SK-N-SH (cell line): ENCODE results near the gene BCAS4. TPM values are rescaled to one million over a fixed set of nuclear protein-coding genes. Genes with fewer than 3 reads are reported as not detected.

Experiments used
- EP300 ChIP-seq, 2 experiments: IDR thresholded peaks; 2 replicates each; pipeline versions ENCODE4 v1.4.0 to v1.6.1; 2012; ENCODE audit warnings: borderline replicate concordance in 1 of 2, low read depth in 1 of 2, low read length in 1 of 2
- EZH2phosphoT487 ChIP-seq: fragments of 200-600 bp; sonication (generic); IDR thresholded peaks from 2 replicates; pipeline ENCODE4 v1.6.1; 2017; ENCODE audit warnings: low read depth, mixed run types, mild to moderate bottlenecking, antibody characterized with exemption, moderate library complexity, borderline replicate concordance
- FOSL2 ChIP-seq: IDR thresholded peaks from 2 replicates; pipeline ENCODE4 v1.4.0; 2012; ENCODE audit warnings: low read depth, mild to moderate bottlenecking, moderate library complexity, borderline replicate concordance
- GABPA ChIP-seq: IDR thresholded peaks from 2 replicates; pipeline ENCODE4 v1.4.0; 2012; ENCODE audit warnings: low read depth, mild to moderate bottlenecking
- GATA2 ChIP-seq: sonication (generic); formaldehyde crosslinking; IDR thresholded peaks from 2 replicates; pipeline ENCODE4 v1.5.0; 2020; ENCODE audit warnings: mild to moderate bottlenecking, missing genetic modification reagents
- JUND ChIP-seq: IDR thresholded peaks from 2 replicates; pipeline ENCODE4 v1.4.0; 2012
- NFIC ChIP-seq: IDR thresholded peaks from 2 replicates; pipeline ENCODE4 v1.4.0; 2012; ENCODE audit warnings: borderline replicate concordance
- NRF1 ChIP-seq: IDR thresholded peaks from 2 replicates; pipeline ENCODE4 v1.6.1; 2012; ENCODE audit warnings: low read depth, mild to moderate bottlenecking, low read length
- POLR2AphosphoS5 ChIP-seq: IDR thresholded peaks from 2 replicates; pipeline ENCODE4 v1.6.1; 2012; ENCODE audit warnings: low read depth, low read length
- RFX5 ChIP-seq: IDR thresholded peaks from 2 replicates; pipeline ENCODE4 v1.6.1; 2012; ENCODE audit warnings: mild to moderate bottlenecking, improper control_type of control experiment, low read length
- SMC3 ChIP-seq: IDR thresholded peaks from 2 replicates; pipeline ENCODE4 v1.6.1; 2012; ENCODE audit warnings: low read depth, low read length, improper control_type of control experiment
- TCF12 ChIP-seq: IDR thresholded peaks from 2 replicates; pipeline ENCODE4 v1.4.0; 2012
- TEAD4 ChIP-seq: IDR thresholded peaks from 2 replicates; pipeline ENCODE4 v1.4.0; 2012; ENCODE audit warnings: mild to moderate bottlenecking, borderline replicate concordance; ENCODE audit not compliant: insufficient read depth
- polyA plus RNA-seq, 3 experiments: library from polyadenylated mRNA; depleted of rRNA; stranded (reverse); fragments of >200 nt; gene quantifications; 2 replicates each; pipeline ENCODE4 v1.2.3, GENCODE V29; 2012
- TF ChIP-seq, protein P1 (sequence below): IDR thresholded peaks from 2 replicates; pipeline ENCODE4 v1.6.1; 2012; ENCODE audit warnings: mild to moderate bottlenecking, low read depth, low read length, moderate library complexity
- TF ChIP-seq, protein P2 (sequence below): IDR thresholded peaks from 2 replicates; pipeline ENCODE4 v1.4.0; 2012; ENCODE audit warnings: low read depth, borderline replicate concordance
- TF ChIP-seq, protein P3 (sequence below): IDR thresholded peaks from 2 replicates; pipeline ENCODE4 v1.4.0; 2012; ENCODE audit warnings: low read depth, borderline replicate concordance

The BCAS4 gene
- polyA plus RNA-seq, 1 of the 3 experiments (the other 2 are of a cell fraction) = 43.8 TPM

GRCh38 chr20:50834599-50835005 lies 39.7 kb downstream of the BCAS4 start (continued):
- no peak for TF ChIP-seq GATA2
- TF ChIP-seq NFIC = peak; percentile 70
- no peak for TF ChIP-seq RFX5
- peak; percentile 48 for TF ChIP-seq JUND
- peak; percentile 59 for TF ChIP-seq TCF12
- TF ChIP-seq, protein P1, sequence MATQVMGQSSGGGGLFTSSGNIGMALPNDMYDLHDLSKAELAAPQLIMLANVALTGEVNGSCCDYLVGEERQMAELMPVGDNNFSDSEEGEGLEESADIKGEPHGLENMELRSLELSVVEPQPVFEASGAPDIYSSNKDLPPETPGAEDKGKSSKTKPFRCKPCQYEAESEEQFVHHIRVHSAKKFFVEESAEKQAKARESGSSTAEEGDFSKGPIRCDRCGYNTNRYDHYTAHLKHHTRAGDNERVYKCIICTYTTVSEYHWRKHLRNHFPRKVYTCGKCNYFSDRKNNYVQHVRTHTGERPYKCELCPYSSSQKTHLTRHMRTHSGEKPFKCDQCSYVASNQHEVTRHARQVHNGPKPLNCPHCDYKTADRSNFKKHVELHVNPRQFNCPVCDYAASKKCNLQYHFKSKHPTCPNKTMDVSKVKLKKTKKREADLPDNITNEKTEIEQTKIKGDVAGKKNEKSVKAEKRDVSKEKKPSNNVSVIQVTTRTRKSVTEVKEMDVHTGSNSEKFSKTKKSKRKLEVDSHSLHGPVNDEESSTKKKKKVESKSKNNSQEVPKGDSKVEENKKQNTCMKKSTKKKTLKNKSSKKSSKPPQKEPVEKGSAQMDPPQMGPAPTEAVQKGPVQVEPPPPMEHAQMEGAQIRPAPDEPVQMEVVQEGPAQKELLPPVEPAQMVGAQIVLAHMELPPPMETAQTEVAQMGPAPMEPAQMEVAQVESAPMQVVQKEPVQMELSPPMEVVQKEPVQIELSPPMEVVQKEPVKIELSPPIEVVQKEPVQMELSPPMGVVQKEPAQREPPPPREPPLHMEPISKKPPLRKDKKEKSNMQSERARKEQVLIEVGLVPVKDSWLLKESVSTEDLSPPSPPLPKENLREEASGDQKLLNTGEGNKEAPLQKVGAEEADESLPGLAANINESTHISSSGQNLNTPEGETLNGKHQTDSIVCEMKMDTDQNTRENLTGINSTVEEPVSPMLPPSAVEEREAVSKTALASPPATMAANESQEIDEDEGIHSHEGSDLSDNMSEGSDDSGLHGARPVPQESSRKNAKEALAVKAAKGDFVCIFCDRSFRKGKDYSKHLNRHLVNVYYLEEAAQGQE = no peak
- TF ChIP-seq POLR2AphosphoS5 = no peak
- no peak for TF ChIP-seq NRF1
- TF ChIP-seq, protein P2, sequence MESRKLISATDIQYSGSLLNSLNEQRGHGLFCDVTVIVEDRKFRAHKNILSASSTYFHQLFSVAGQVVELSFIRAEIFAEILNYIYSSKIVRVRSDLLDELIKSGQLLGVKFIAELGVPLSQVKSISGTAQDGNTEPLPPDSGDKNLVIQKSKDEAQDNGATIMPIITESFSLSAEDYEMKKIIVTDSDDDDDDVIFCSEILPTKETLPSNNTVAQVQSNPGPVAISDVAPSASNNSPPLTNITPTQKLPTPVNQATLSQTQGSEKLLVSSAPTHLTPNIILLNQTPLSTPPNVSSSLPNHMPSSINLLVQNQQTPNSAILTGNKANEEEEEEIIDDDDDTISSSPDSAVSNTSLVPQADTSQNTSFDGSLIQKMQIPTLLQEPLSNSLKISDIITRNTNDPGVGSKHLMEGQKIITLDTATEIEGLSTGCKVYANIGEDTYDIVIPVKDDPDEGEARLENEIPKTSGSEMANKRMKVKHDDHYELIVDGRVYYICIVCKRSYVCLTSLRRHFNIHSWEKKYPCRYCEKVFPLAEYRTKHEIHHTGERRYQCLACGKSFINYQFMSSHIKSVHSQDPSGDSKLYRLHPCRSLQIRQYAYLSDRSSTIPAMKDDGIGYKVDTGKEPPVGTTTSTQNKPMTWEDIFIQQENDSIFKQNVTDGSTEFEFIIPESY = no peak
- no peak for TF ChIP-seq EZH2phosphoT487
- no peak for TF ChIP-seq SMC3
- TF ChIP-seq GABPA = no peak
- TF ChIP-seq, protein P3, sequence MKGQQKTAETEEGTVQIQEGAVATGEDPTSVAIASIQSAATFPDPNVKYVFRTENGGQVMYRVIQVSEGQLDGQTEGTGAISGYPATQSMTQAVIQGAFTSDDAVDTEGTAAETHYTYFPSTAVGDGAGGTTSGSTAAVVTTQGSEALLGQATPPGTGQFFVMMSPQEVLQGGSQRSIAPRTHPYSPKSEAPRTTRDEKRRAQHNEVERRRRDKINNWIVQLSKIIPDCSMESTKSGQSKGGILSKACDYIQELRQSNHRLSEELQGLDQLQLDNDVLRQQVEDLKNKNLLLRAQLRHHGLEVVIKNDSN = no peak
- peak; percentile 68; the same call in 1 of the 2 replicates for TF ChIP-seq FOSL2
- TF ChIP-seq TEAD4 = no peak
- no peak for TF ChIP-seq EP300 (IDR thresholded peaks at IDR 0.05; ENCODE audit: borderline replicate concordance in 1 of 2, low read depth in 1 of 2, low read length in 1 of 2)
